Measurements from ENCODE around the gene NYAP1.

DNA sequence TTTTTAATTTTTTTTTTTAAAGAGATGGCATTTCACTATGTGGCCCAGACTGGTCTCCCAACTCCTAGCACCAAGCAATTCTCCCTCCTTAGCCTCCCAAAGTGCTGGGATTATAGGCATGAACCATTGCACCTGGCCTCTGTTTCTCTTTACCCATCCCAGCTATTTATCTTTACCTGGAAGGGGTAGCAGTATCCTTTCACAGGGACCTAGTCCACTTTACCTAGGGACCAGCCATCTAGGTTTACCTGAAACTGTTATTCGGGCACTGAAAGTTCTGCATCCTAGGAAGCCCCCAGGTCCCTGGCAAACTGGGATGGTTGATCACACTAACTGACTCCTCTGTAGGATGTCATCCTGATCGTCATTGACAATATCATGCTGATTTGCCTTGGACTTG lies 33.6 kb downstream of the NYAP1 start:
- no peak for TF ChIP-seq EZH2phosphoT487 (IDR thresholded peaks at IDR 0.05; ENCODE audit: low read depth, severe bottlenecking, unreplicated experiment)
- TF ChIP-seq, protein P1, sequence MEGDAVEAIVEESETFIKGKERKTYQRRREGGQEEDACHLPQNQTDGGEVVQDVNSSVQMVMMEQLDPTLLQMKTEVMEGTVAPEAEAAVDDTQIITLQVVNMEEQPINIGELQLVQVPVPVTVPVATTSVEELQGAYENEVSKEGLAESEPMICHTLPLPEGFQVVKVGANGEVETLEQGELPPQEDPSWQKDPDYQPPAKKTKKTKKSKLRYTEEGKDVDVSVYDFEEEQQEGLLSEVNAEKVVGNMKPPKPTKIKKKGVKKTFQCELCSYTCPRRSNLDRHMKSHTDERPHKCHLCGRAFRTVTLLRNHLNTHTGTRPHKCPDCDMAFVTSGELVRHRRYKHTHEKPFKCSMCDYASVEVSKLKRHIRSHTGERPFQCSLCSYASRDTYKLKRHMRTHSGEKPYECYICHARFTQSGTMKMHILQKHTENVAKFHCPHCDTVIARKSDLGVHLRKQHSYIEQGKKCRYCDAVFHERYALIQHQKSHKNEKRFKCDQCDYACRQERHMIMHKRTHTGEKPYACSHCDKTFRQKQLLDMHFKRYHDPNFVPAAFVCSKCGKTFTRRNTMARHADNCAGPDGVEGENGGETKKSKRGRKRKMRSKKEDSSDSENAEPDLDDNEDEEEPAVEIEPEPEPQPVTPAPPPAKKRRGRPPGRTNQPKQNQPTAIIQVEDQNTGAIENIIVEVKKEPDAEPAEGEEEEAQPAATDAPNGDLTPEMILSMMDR (IDR thresholded peaks at IDR 0.05; ENCODE audit: poor library complexity) = no peak
